ELF-1 (cell line): ENCODE data around the gene ADGRB2.

Experiments
- DNase-seq: peaks from one replicate; pipeline ENCODE4 v3.0.0-alpha.2; 2016; ENCODE audit warnings: low read depth, low spot score

Gene ADGRB2

DNA sequence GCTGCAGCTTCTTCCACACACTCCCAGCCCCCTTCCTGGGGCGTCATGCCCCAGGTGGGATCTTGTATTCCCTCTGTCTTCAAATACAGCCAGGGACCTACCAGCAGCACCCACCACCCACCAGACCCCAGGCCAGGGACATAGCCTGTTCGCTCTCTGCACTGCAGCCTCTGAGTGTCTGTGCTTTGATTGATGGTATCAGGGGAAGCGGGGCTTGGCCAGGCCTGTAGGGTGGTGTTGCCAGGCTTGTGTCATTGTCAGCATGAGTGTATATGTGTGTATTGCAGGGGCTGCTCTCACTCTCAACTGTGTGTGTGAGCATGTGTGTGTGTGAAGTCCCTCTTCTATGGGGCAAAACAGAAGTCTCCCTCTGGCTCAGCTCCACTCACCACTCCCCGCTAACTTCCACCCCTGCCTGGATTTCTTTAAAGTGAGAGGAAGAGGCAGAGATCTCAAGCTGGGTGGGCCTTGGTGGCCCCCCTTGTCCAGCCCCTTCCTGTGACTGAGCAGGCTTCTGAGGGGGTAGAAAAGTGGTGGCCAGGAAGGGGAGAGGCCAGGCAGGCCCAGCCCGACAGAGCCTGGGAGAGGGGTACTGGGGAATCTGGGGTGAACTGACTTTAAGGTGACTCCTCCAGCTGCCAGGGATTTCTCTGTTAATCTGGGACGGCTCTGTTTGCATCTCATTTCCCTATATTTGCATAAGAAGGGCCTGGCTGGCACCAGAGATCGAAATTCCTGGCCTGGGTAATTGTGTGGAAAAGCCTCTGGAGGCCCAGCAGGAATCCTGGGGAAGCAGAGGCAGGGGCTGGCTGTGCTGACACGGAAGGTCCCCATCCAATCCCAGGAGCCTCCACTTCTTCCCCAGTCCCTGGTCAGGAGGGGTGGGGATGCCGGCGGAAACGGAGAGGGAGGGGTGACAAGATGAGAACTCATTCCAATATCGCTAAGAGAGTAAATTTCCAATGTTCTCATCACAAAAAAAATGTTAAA is 18.6 kb upstream of the ADGRB2 start:
- peak; percentile 54 for DNase-seq

DNA sequence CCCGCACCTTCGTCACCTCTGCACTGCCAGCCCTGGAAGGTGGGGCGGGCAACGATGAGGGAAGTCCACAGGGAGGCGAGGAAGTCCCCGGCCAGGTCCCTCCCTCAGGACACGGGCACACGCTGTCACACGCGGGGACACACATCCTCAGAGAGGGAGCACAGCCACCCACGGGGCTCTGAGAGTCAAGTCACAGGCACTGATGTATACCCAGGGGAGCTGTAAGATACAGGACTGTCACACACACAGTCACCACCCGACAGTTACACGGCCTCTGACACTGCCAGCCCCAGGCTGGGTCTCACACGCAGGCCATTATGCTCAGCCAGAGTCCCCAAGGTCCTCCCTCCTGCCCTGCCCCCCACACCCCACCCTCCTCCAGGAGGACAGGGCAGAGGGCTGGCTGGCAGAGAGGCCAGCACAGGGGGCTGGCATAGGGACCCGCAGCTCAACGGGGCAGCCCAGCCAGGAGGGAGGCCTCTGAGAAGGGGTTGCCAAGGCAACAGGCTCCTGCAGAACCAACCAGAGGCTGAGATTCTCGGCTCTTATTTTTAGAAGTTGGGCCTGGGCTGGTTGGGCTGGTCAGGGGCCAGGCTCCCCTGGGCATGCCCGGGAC is 17.7 kb upstream of the ADGRB2 start:
- peak; percentile 80 for DNase-seq

DNA sequence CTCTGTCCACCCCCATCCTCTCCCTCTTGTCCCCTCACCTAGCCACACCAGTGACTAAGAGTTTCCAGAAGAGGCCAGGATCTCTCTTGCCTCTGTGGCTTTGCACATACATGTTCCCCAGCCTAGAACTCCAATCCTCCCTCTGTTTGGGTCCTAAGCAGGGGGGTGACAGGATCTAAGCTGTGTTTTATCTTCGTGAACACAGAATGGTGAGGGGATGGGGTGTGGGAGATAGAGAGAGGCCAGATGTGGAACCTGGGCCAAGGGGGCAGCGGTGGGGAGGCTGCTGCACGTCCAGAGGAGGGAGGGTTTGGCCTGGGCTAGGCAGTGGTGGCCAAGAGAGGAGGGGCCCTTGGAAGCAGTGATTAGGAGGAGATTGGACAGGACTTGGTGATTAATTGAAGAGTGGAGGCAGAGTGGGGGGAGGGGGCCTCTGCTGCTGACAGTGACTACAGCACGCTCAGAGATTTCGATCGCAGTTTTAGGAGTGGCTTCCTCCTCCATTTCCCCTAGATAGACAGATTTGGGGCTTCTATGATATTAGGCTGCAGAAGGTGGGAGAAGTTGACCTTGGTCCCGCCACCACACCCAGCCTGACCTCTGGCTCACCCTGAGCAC is 17.1 kb upstream of the ADGRB2 start:
- no peak for DNase-seq

DNA sequence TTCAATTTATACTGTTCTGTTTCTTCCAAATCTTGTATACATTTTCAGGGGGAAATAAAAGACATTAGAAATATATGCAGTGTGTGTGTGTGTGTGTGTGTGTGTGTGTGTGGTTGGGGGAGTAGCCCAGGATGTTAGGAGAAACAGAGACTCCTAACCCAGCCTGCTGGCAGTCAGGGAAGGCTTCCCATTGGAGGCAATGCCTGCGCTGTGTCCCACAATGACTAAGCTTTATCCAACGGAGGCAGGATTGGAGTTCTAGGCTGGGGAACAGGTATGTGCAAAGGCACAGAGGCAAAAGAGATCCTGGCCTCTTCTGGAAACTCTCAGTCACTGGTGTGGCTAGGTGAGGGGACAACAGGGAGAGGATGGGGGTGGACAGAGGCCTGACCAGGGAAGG is 16.5 kb upstream of the ADGRB2 start:
- DNase-seq: no peak

DNA sequence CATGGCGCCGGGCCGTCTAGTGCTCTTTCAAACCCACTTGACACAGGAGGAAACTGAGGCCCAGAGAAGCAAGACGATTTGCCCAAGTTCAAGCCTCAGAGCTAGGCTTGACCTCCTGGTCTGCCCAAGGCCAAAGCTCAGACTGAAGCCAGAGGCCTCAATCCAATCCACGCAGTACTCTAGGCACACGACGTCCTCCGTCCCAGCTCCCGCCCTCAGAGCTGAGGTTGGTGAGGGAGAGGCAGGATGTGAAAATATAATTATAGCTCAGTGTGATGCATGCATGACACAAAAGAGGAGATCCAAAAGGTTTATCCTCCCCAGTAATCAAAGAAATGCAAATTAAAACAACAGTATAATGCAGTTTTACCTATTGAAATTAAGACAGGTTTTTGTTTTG is 15.5 kb upstream of the ADGRB2 start:
- no peak for DNase-seq

DNA sequence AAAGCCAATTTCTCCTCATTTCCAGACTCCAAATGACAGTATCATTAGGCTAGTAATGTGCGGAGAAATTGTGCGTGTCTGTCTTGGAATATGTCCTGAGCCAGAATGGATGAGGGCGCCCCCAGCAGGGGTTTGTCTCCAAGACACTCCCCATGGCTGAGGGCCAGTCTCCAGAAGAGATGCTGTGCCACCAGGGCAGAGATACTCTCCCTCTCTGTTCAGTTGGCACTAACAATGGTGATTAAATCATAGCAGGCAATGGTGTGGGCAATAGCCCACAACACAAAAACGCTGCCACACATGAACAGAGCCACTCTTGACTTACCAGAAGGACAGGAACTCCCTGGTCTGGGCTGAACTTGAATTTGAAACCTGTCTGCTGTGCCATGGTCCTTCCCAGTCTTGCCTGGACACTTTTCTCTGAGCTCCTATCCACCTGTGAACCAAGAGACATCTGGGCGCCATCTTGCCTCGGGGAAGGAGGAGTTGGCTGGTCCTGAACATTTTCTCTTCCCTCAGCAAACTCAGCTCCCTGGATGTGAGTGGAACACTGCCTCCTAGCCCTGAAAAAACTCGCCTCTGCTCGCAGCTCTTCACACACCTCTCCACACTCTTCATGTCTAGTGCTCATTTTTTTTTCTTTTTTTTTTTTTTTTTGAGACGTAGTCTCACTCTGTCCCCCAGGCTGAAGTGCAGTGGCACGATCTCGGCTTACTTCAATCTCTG is 14.8 kb upstream of the ADGRB2 start:
- DNase-seq: no peak

- DNase-seq: no peak
Observed at GRCh38 chr1:31776516-31776915, 12.4 kb upstream of the ADGRB2 start.

GRCh38 chr1:31776032-31776431 is 11.9 kb upstream of the ADGRB2 start:
- DNase-seq: no peak

- no peak for DNase-seq
Observed at GRCh38 chr1:31775210-31775999, 11.3 kb upstream of the ADGRB2 start.

DNA sequence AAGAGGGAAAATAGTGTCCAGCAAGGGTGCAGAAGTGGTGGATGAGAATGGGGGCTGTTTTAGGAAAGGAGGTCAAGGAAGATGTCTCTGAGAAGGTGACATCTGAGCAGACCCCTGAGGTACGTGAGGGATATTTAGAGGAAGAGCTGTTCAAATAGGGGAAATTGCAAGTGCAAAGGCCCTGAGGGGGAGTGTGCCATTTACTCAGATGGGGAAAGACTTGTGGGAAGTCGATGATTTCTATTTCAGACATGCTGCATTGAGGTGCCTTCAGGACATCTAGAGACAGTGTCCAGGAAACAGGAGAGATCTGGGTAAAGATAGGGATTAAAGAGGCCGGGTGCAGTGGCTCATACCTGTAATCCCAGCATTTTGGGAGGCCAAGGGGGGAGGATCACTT is 10.4 kb upstream of the ADGRB2 start:
- no peak for DNase-seq

DNA sequence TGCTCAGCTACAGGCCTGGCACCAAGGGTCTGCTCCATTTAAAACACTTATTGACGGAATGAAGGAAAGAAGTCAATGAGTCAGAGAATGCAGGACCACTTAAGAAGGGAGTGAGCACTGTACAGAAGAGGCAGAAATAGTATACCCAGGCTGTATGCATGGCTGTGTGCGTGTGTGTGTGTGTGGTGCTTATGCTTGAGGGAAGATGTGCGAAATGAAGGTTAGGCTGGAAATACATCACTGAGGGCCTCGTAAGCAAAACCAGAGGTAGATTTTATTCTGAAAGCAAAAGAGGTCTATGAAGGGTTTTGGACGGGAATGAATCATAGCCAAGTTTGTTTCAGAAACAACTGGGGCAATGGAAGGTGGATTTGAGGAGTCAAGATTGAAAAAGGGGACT is 9.7 kb upstream of the ADGRB2 start:
- no peak for DNase-seq

DNA sequence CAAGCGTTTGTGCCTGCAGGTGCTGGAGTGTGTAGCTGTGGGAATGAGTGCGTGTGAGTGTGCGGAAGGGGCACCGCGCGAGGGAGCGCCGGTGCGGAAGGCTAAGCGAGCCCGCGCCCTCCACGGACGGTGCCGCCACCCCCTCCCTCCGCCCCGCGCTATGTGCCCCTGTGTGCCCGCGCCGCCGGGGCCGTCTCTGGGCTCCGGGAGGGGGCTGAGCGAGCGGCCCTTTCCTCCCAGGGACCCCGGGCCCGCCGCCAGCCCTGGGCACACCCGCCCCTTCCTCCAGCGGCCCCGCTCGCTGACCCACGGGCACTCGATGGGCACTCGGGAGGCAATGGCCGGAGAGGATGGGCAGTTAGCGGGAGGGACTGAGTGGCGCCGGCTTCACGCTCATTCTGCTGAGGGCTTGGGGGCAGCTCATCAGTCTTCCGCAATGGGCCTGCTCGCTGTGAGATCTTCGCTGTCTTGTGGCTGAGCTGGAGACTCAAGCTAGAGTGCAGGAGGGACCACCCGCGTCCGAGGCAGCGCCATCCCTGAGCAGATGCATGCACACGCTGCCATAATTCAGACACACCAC is 8.6 kb upstream of the ADGRB2 start:
- no peak for DNase-seq

DNA sequence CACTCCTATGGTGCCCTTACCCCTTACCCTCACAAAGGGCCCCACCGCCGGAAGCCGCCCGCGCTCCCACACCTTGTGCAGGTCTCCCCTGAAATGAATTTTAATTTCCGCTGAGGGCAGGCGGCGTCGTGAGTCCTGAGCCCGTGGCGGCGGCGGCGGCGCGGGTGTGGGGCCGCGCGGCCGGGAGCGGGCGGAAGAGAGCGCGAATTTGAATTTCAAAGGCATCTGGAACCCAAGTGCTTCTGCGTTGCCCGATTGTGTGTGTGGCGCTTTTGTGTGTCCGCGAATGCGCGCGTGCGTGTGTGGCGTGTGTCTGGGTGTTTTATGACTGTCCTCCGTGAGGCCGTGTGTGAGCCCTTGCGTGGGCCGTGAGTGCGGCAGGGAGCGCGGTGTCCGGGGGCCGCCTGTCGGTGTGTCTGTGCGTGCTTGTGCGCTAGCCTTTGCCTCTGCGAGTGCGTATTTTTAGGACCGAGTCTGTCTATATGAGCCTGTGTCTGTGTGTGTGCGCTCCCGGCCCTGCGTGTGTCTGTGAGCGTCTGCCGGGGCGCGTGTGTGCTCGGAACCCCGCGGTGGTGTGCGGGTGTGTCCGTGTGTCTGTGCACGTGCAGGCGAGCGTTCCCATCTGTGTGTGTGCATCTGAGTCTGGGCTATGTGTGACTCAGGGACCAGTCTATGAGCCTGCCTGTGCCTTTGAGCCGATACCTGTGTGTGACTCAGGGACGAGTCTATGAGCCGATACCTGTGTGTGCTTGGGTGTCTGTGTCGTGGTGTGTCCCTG is 7.9 kb upstream of the ADGRB2 start:
- peak; percentile 43 for DNase-seq

GRCh38 chr1:31769720-31770390 is 5.7 kb upstream of the ADGRB2 start:
- DNase-seq: no peak

DNA sequence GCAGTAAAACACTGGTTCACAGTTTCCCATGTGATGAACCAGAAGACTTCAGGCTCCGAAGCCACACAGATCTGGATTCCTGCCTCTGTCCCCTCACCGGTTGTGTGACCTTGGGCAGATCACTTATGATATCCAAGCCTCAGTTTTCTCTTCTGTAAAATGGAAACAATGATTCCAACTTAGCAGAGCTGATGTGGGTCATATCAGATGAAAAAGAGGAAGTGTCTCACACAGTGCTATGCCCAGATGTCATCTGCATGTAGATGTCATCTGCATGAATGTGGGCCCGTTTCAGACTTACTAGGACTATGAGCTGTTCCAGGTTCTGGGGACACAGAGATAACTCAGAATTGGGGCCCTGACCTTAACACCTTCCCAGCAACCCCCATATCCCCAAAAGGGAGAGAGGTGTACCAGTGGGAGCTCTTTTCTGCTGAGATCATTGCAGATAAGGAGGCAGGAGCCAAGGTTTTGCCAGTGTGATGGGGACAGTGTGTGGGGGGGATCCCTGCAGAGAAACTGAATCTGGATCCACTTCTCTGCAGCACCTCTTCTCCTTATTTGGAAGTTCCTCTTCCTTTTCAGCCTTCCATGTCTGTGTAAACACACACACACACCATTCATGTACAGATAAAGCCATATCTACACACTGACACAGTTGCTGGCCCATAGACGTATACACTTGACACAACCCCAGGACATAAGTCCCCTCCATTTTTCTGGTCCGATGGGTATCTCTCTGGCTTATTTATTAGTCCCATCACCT is 5.0 kb upstream of the ADGRB2 start:
- DNase-seq: no peak

DNA sequence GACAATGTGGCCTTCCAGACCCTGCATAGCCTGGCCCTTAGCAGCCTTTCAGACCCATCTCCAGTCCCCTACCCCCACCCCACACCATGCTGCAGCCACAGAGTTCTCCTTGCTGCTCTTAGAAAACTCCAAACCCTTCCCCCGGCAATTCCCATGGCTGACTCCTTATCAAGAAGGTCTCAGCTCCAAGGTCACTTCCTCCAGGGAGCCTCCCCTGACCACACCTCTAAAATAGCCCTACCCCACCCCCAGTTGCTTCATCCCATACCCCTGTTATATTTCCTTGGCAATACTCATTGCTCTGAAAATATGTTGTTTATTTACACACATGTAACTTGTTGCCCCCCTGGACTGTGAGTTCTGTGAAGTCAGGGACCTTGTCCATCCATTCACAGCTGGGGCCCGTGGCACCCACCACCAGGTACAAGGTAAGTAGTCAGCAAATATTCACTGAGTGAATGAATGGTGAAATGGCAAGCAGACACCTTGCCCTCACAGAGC is 4.3 kb upstream of the ADGRB2 start:
- DNase-seq: no peak

GRCh38 chr1:31767225-31767624 is 3.1 kb upstream of the ADGRB2 start:
- no peak for DNase-seq

- DNase-seq: no peak
Observed at GRCh38 chr1:31765516-31765915, 1.4 kb upstream of the ADGRB2 start.
